Neural cell (in vitro differentiated cells): ENCODE measurements around the gene SMARCA4.

ENCODE experiments used
- EP300 ChIP-seq: fragments of 450-650 bp; conservative IDR thresholded peaks from 2 replicates; pipeline ENCODE4 v1.6.1; 2014; ENCODE audit warnings: antibody characterized with exemption, mild to moderate bottlenecking, moderate library complexity; ENCODE audit not compliant: poor library complexity, severe bottlenecking
- EZH2 ChIP-seq: fragments of 200-600, 300-800 bp; shearing (Covaris generic), sonication (generic); IDR thresholded peaks from 2 replicates; pipeline ENCODE4 v1.6.1; 2014; ENCODE audit warnings: antibody characterized with exemption, low read length, borderline replicate concordance, mild to moderate bottlenecking; ENCODE audit not compliant: insufficient read depth, poor library complexity, severe bottlenecking
- POLR2AphosphoS5 ChIP-seq: IDR thresholded peaks from 2 replicates; pipeline ENCODE4 v1.6.1; 2012
- REST ChIP-seq: IDR thresholded peaks from 2 replicates; pipeline ENCODE4 v1.6.1; 2012; ENCODE audit warnings: borderline replicate concordance
- SMC3 ChIP-seq: fragments of 450-650 bp; conservative IDR thresholded peaks from 2 replicates; pipeline ENCODE4 v1.6.1; 2014; ENCODE audit warnings: antibody characterized with exemption, mild to moderate bottlenecking, moderate library complexity; ENCODE audit not compliant: poor library complexity
- TAF1 ChIP-seq: IDR thresholded peaks from 2 replicates; pipeline ENCODE4 v1.6.1; 2012; ENCODE audit warnings: low read depth
- TF ChIP-seq, protein P1 (sequence below): fragments of 450-650 bp; IDR thresholded peaks from 2 replicates; pipeline ENCODE4 v1.5.1; 2014; ENCODE audit warnings: antibody characterized with exemption, mild to moderate bottlenecking, moderate library complexity; ENCODE audit not compliant: poor library complexity, severe bottlenecking

- TF ChIP-seq, protein P1, sequence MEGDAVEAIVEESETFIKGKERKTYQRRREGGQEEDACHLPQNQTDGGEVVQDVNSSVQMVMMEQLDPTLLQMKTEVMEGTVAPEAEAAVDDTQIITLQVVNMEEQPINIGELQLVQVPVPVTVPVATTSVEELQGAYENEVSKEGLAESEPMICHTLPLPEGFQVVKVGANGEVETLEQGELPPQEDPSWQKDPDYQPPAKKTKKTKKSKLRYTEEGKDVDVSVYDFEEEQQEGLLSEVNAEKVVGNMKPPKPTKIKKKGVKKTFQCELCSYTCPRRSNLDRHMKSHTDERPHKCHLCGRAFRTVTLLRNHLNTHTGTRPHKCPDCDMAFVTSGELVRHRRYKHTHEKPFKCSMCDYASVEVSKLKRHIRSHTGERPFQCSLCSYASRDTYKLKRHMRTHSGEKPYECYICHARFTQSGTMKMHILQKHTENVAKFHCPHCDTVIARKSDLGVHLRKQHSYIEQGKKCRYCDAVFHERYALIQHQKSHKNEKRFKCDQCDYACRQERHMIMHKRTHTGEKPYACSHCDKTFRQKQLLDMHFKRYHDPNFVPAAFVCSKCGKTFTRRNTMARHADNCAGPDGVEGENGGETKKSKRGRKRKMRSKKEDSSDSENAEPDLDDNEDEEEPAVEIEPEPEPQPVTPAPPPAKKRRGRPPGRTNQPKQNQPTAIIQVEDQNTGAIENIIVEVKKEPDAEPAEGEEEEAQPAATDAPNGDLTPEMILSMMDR: no peak
- TF ChIP-seq POLR2AphosphoS5: no peak
- no peak for TF ChIP-seq SMC3
- TF ChIP-seq TAF1: no peak
- no peak for TF ChIP-seq EP300
- TF ChIP-seq EZH2: no peak
- TF ChIP-seq REST: no peak
Observed at GRCh38 chr19:11033763-11034162, 72.9 kb downstream of the SMARCA4 start.
